Measurements from ENCODE around the gene CHURC1.

The CHURC1 gene

DNA sequence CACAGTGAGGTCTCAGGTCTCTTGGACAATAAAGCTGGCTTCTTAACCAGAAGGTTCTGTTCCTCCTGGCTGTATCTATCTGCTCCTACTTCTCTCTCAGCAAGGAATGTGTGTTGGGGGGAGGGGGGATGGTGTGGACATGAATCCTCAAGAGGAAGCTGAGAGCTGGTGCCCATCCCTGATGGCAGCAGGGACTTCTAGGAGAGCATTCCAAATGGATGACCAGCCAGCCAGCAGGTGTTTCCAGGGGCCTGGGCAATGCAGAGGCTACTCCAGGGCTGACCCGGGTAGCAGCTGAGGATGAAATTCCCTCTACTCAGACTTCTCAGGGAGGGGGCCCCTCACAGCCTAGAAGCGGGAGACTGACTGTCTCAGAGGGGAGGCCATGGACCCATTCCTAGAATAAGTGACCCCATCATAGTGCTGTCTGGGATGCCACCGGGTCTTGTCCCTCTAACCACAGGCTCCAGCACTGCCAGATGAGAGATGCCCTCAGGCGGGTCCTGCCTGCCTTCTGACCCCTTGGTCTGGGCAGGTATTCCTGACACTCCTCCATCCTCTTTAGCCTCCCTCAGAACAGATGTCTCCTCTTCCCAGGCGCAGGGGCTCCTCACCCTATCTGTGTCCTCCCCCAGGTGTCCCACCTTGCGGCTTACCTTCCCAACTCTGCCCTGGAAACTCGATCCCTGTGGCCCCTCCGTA is 56.7 kb downstream of the CHURC1 start:
- WGBS, 2 experiments (ENCODE audit: insufficient coverage in 2 of 2) = 38 to 60% methylated on average over 6 to 7 of the region's 8 CpGs
- H3K9me3 ChIP-seq (ENCODE audit: control insufficient read depth, low read length) = no peaks in the 10 kb centered on the region
- peaks cover 18% of the 10 kb centered on the region for H3K4me1 ChIP-seq (ENCODE audit: control insufficient read depth, insufficient read depth, low read length, poor library complexity, severe bottlenecking)
- H3K4me3 ChIP-seq (ENCODE audit: extremely low read depth, insufficient read depth, low read length, poor library complexity, severe bottlenecking) = peak overlapping the region; percentile 60
- H3K36me3 ChIP-seq (ENCODE audit: control insufficient read depth, insufficient read depth, low read length) = no peaks in the 10 kb centered on the region
- no peak overlapping the region for H3K27ac ChIP-seq (ENCODE audit: low read depth, low read length, severe bottlenecking)

DNA sequence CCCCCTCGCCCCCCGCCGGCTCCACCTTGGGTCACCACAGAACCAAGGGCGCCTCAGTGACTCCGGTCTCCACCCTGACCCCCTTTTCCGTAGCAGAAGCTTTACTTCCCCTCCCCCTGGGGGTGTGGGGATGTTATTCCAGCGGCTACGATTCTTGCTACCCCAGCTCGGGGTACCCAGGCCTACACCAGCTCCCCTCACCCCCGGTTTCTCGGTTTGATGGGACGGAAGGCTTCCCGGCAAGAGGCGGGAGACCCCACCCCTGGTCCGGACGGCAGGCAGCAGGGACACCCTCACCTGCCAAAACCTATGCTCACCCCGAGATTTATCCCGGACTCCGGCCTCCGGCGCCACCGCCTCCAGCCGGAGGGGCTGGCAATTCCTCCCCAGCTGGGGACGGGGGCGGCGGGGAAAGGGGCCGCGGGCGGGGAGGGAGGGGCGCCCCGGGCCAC is 57.3 kb downstream of the CHURC1 start:
- Histone ChIP-seq H3K36me3 (ENCODE audit: control insufficient read depth, insufficient read depth, low read length) (no peaks in the 10 kb centered on the region), H3K4me3 (ENCODE audit: extremely low read depth, insufficient read depth, low read length, poor library complexity, severe bottlenecking) (peak overlapping the region; percentile 60), H3K27ac (ENCODE audit: low read depth, low read length, severe bottlenecking) (no peak overlapping the region), H3K9me3 (ENCODE audit: control insufficient read depth, low read length) (no peaks in the 10 kb centered on the region), H3K4me1 (ENCODE audit: control insufficient read depth, insufficient read depth, low read length, poor library complexity, severe bottlenecking) (peaks cover 18% of the 10 kb centered on the region)
- WGBS, 2 experiments (ENCODE audit: insufficient coverage in 2 of 2) = 0 to 1% methylated on average over 12 to 17 of the region's 31 CpGs

GRCh38 chr14:64971943-64972791 is 57.9 kb downstream of the CHURC1 start, which contains the start of gene RAB15:
RAB15 (minus strand) TSS chr14:64972336; CDS start chr14:64972076, 260 bp downstream.
- WGBS, 2 experiments (ENCODE audit: insufficient coverage in 2 of 2) = 3 to 4% methylated on average over 42 to 60 of the region's 96 CpGs
- Histone ChIP-seq H3K27ac (ENCODE audit: low read depth, low read length, severe bottlenecking) (no peak within 1 kb of the TSS), H3K4me1 (ENCODE audit: control insufficient read depth, insufficient read depth, low read length, poor library complexity, severe bottlenecking) (peaks cover 18% of the 10 kb centered on the region), H3K9me3 (ENCODE audit: control insufficient read depth, low read length) (no peaks in the 10 kb centered on the region), H3K36me3 (ENCODE audit: control insufficient read depth, insufficient read depth, low read length) (no peaks in the 10 kb centered on the region), H3K4me3 (ENCODE audit: extremely low read depth, insufficient read depth, low read length, poor library complexity, severe bottlenecking) (peak within 1 kb of the TSS; percentile 60)

DNA sequence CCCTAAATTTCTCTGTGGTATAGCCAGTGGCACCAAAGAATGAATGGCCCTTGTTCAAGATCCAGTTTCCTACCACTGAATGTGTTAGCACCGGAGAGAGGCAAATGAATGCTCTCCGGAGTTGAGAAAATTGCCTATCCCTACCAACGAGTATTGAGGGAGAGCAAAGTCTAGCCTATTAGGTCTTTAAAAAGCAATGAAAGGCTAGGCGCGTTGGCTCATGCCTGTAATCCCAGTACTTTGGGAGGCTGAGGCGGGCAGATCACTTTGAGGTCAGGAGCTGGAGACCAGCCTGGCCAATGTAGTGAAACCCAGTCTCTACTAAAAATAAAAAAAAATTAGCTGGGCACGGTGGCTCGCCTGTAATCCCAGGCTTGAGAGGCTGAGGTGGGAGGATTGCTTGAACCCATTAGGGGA is 58.8 kb downstream of the CHURC1 start:
- no peaks in the 10 kb centered on the region for H3K36me3 ChIP-seq (ENCODE audit: control insufficient read depth, insufficient read depth, low read length)
- WGBS, 2 experiments (ENCODE audit: insufficient coverage in 2 of 2) = 79 to 84% methylated on average over 8 of the region's 8 CpGs
- H3K27ac ChIP-seq (ENCODE audit: low read depth, low read length, severe bottlenecking) = no peak overlapping the region
- no peak overlapping the region for H3K4me3 ChIP-seq (ENCODE audit: extremely low read depth, insufficient read depth, low read length, poor library complexity, severe bottlenecking)
- H3K9me3 ChIP-seq (ENCODE audit: control insufficient read depth, low read length) = no peaks in the 10 kb centered on the region
- H3K4me1 ChIP-seq (ENCODE audit: control insufficient read depth, insufficient read depth, low read length, poor library complexity, severe bottlenecking) = peaks cover 18% of the 10 kb centered on the region

DNA sequence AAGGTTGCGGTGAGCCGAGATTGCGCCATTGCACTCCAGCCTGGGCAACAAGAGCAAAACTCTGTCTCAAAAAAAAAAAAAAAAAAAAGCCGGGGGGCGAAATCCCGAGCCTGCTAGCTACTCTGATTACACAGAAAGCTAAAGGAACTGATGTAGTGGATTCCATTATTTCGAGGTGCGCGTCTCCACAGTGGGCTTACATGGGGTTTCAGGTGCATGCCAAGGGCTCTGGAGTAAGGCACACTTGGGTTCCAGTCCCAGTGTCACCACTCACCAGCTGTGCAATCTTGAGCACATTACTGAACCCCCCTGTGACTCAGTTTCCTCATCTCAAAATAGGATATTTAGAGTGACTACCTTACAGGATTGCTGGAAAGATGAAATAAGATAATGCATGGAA is 59.6 kb downstream of the CHURC1 start:
- H3K4me3 ChIP-seq (ENCODE audit: extremely low read depth, insufficient read depth, low read length, poor library complexity, severe bottlenecking) = no peak overlapping the region
- 94 to 100% methylated on average over 3 to 4 of the region's 9 CpGs for whole genome bisulfite sequencing, 2 experiments (ENCODE audit: insufficient coverage in 2 of 2)
- H3K36me3 ChIP-seq (ENCODE audit: control insufficient read depth, insufficient read depth, low read length) = no peaks in the 10 kb centered on the region
- peaks cover 11% of the 10 kb centered on the region for H3K4me1 ChIP-seq (ENCODE audit: control insufficient read depth, insufficient read depth, low read length, poor library complexity, severe bottlenecking)
- no peak overlapping the region for H3K27ac ChIP-seq (ENCODE audit: low read depth, low read length, severe bottlenecking)
- no peaks in the 10 kb centered on the region for H3K9me3 ChIP-seq (ENCODE audit: control insufficient read depth, low read length)

- 46 to 57% methylated on average over 3 to 8 of the region's 8 CpGs for WGBS, 2 experiments (ENCODE audit: insufficient coverage in 2 of 2)
- no peak overlapping the region for H3K27ac ChIP-seq (ENCODE audit: low read depth, low read length, severe bottlenecking)
- no peaks in the 10 kb centered on the region for H3K9me3 ChIP-seq (ENCODE audit: control insufficient read depth, low read length)
- H3K36me3 ChIP-seq (ENCODE audit: control insufficient read depth, insufficient read depth, low read length) = no peaks in the 10 kb centered on the region
- peaks cover 11% of the 10 kb centered on the region for H3K4me1 ChIP-seq (ENCODE audit: control insufficient read depth, insufficient read depth, low read length, poor library complexity, severe bottlenecking)
- no peak overlapping the region for H3K4me3 ChIP-seq (ENCODE audit: extremely low read depth, insufficient read depth, low read length, poor library complexity, severe bottlenecking)
Observed at GRCh38 chr14:64974563-64974962, 60.3 kb downstream of the CHURC1 start.

GRCh38 chr14:64979336-64980074 is 65.2 kb downstream of the CHURC1 start:
- Histone ChIP-seq H3K4me1 (ENCODE audit: control insufficient read depth, insufficient read depth, low read length, poor library complexity, severe bottlenecking) (no peaks in the 10 kb centered on the region), H3K4me3 (ENCODE audit: extremely low read depth, insufficient read depth, low read length, poor library complexity, severe bottlenecking) (no peak overlapping the region), H3K36me3 (ENCODE audit: control insufficient read depth, insufficient read depth, low read length) (no peaks in the 10 kb centered on the region), H3K9me3 (ENCODE audit: control insufficient read depth, low read length) (no peaks in the 10 kb centered on the region), H3K27ac (ENCODE audit: low read depth, low read length, severe bottlenecking) (peak overlapping the region; percentile 13)
- 65 to 90% methylated on average over 1 to 2 of the region's 5 CpGs for WGBS, 2 experiments (ENCODE audit: insufficient coverage in 2 of 2)

GRCh38 chr14:64983439-64984310 is 69.4 kb downstream of the CHURC1 start:
- H3K27ac ChIP-seq (ENCODE audit: low read depth, low read length, severe bottlenecking) = no peak overlapping the region
- H3K9me3 ChIP-seq (ENCODE audit: control insufficient read depth, low read length) = no peaks in the 10 kb centered on the region
- 12 to 22% methylated on average over 5 to 6 of the region's 15 CpGs for WGBS, 2 experiments (ENCODE audit: insufficient coverage in 2 of 2)
- peaks cover 3% of the 10 kb centered on the region for H3K4me1 ChIP-seq (ENCODE audit: control insufficient read depth, insufficient read depth, low read length, poor library complexity, severe bottlenecking)
- no peaks in the 10 kb centered on the region for H3K36me3 ChIP-seq (ENCODE audit: control insufficient read depth, insufficient read depth, low read length)
- no peak overlapping the region for H3K4me3 ChIP-seq (ENCODE audit: extremely low read depth, insufficient read depth, low read length, poor library complexity, severe bottlenecking)
